ENCODE results near the gene GARIN5A.
"Not testable (repeated sequence)": the region's sequence is repeated elsewhere in the genome, so short reads cannot be mapped to it uniquely, and the experiment has no call there.

GARIN5A gene

DNA sequence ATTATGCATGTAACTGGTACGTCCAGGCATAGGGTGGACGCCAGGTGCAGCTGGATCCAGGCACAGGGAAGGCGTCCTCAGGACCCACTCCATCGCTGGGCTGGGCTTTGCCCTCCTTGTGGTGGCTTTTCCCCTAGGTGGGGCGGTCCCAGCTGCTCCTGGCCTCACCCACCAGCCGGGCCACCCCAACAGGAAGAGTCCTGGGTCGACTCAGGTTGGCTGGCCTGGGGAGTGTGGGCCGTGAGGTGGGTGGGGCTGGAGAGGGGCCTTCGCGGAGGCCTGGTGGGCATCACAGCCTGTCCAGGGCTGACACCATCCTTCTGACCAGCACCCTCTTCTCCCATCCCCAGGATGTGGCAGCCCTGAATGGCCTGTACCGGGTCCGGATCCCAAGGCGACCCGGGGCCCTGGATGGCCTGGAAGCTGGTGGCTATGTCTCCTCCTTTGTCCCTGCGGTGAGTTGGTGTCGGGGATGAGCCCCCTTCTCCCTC is 3.2 kb upstream of the GARIN5A start:
- H3K4me3 ChIP-seq (replicated peaks; ENCODE audit: low read depth, low read length) = no peak overlapping the region
- TF ChIP-seq, protein P1, sequence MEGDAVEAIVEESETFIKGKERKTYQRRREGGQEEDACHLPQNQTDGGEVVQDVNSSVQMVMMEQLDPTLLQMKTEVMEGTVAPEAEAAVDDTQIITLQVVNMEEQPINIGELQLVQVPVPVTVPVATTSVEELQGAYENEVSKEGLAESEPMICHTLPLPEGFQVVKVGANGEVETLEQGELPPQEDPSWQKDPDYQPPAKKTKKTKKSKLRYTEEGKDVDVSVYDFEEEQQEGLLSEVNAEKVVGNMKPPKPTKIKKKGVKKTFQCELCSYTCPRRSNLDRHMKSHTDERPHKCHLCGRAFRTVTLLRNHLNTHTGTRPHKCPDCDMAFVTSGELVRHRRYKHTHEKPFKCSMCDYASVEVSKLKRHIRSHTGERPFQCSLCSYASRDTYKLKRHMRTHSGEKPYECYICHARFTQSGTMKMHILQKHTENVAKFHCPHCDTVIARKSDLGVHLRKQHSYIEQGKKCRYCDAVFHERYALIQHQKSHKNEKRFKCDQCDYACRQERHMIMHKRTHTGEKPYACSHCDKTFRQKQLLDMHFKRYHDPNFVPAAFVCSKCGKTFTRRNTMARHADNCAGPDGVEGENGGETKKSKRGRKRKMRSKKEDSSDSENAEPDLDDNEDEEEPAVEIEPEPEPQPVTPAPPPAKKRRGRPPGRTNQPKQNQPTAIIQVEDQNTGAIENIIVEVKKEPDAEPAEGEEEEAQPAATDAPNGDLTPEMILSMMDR (IDR thresholded peaks at IDR 0.05; ENCODE audit: low read length, missing control alignments) = no peak
- DNase-seq (ENCODE audit: low read depth) = no peak

DNA sequence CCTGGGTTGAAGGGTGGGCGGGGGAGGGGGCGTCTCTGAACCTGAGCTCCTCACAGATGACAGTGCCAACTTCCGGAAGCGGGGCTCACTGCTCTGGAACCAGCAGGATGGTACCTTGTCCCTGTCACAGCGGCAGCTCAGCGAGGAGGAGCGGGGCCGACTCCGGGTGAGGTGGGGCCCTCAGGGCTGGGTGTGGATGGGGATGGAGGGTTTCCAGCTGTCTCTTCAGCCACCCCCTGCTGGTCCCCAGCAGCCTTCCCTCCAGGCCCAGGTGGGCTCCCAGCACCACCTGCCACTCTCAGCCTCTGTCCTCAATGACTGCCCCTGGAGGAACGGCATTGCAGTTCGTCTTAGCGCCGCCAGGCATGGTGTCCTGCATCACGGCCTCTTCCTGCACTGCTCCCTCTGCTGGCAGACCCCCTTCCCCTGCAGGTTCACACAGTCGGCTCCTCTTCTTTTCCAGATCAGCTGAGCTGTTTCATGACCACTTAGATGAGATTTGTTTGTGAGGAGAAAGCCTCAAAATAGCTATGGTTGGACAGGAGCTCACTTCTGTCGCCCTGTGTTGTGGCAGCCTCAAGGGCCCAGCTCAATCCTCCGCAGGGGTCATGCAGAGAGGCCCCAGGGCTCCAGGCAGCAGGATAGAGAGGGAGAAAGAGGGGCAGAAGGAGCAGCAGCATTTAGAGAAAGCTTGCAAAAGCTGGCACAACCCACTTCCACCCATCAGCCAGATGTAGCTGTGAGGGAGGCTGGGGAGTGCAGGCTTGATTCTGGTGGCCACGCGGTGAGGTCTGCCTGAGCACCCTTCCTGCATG is 2.5 kb upstream of the GARIN5A start:
- DNase-seq (ENCODE audit: low read depth) = peak; percentile 52
- H3K4me3 ChIP-seq (replicated peaks; ENCODE audit: low read depth, low read length) = no peak overlapping the region
- TF ChIP-seq, protein P1 (IDR thresholded peaks at IDR 0.05; ENCODE audit: low read length, missing control alignments) = peak; percentile 62

DNA sequence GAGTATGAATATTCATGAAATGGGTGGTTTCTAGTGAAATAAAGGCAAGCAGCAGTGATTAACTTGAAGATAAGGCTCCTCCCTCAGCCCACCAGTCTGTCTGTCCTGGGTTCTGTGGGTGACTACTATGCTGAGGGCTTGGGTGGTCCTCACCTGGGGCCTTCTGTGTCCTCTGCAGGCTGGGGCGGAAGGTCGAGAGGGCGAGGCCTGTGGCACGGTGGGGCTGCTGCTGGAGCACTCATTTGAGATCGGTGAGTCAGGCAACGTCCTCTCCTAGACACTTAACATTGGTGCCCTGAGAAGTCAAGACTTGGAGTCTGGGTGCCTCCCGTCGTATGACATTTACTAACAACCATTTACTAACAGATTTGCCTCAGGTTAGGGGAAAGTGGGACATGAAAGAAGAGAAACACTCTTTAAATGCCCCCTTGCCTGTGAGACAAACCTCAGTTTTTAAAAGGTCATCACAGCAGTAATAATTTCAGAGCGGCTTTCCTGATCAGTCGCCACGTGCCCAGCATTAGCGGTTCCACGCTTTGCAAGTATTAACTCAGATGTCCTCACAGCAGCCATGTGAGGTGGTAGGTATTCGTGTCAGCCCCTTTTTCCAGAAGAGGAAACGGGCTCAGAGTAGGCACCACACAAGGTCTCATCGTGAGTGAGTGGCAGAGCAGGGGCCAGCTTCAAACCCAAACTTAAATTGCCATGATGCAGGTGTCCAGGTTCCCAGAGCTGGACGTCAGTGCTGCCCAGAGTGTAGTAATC is 1.3 kb upstream of the GARIN5A start:
- H3K4me3 ChIP-seq (replicated peaks; ENCODE audit: low read depth, low read length) = no peak overlapping the region
- TF ChIP-seq, protein P1 (IDR thresholded peaks at IDR 0.05; ENCODE audit: low read length, missing control alignments) = no peak
- no peak for DNase-seq (ENCODE audit: low read depth)

DNA sequence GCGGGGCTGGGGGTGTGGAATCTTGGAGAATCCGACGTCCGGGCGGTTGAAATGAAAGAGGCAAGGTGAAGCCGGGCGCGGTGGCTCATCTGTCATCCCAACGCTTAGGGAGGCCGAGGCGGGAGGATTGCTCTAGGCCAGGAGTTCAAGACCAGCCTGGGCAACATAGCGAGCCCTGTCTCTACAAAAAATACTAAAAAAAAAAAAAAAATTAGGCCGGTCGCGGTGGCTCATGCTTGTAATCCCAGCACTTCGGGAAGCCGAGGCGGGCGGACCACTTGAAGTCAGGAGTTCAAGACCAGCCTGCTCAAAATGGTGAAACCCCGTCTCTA is 225 bp upstream of the GARIN5A start:
- peak overlapping the region; percentile 92 for H3K4me3 ChIP-seq (replicated peaks; ENCODE audit: low read depth, low read length)
- TF ChIP-seq, protein P1 (IDR thresholded peaks at IDR 0.05; ENCODE audit: low read length, missing control alignments) = no peak
- DNase-seq (ENCODE audit: low read depth) = no peak

DNA sequence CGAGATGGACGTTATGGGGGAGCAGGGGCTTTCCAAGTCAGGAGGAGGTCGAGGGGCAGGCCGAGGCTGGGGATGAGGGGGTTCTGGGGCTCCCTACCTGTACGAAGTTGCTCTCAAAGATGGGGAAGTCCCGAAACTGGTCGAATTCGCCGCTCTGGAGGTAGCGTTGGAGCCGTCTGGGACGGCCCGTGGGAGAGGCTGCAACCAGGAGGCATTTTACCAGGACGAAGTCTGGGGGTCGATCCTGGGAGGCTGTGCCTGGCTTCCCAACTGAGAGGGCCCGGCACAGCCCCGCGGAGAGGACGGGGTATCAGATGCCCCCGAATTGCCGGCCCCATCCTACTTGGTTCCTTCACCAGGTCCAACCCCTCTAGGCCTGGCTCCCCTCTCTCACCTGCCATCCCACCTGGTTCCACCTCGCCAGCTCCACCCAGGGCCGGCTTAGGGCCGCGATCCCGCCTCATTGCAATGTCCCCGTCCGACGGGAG is 868 bp downstream of the GARIN5A start:
- DNase-seq (ENCODE audit: low read depth) = no peak
- peak overlapping the region; percentile 10 for H3K4me3 ChIP-seq (replicated peaks; ENCODE audit: low read depth, low read length)
- TF ChIP-seq, protein P1 (IDR thresholded peaks at IDR 0.05; ENCODE audit: low read length, missing control alignments) = no peak

DNA sequence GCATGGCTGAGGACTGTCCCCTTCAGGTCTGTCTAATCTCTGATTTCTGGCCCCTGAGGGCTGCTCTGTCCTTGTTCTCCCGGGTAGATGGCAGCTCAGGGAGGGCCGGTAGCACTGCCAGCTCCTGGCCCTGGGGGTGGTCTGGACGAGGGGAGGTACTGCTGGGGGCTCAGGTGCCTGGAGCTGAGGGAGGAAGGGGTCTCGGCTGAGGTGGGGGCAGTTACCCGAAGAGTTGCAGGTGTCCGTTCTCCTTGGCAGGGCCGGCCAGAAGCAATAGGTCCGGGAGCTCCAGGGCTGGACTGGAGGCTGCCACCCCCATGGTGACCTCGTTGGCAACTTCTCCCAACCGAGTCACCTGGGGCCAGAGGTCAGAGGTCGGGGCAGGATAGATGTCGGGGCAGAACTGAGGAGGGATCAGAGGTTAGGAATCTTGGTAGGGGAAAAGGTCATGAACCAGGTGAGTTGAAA is 1.5 kb downstream of the GARIN5A start:
- DNase-seq (ENCODE audit: low read depth) = no peak
- H3K4me3 ChIP-seq (replicated peaks; ENCODE audit: low read depth, low read length) = no peak overlapping the region
- TF ChIP-seq, protein P1 (IDR thresholded peaks at IDR 0.05; ENCODE audit: low read length, missing control alignments) = no peak

DNA sequence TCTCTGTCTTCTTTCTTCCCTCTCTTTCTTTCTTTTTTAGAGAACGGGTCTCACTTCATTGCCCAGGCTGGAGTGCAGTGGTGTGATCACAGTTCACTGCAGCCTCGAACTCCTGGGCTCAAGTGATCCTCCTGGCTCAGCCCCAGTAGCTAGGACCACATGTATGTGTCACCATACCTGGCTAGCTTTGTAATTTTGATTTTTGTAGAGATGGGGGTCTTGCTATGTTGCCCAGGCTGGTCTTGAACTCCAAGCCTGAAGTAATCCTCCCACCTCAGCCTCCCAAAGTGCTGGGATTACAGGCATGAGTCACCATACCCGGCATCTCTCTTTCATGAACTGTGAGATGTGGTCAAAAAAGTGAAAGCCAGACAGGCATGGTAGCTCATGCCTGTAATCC is 3.3 kb downstream of the GARIN5A start:
- DNase-seq (ENCODE audit: low read depth); H3K4me3 ChIP-seq (replicated peaks; ENCODE audit: low read depth, low read length): not testable (repeated sequence)
